SK-N-SH treated with all-trans-retinoic acid at 6 μM for 48 hours (cell line): Measurements from ENCODE around the gene CALML5.

Source experiments
- ATAC-seq: fragments of 200-7000 bp; cut with Tn5 transposase; 3 replicates; pipeline ENCODE4 v1.9.1; 2020; ENCODE audit warnings: mild to moderate bottlenecking, moderate library complexity
- ARNTL ChIP-seq: fragments of 450-650 bp; formaldehyde crosslinking; IDR thresholded peaks from 2 replicates; pipeline ENCODE4 v1.5.0; 2020; ENCODE audit warnings: low read depth, mild to moderate bottlenecking, moderate library complexity, borderline replicate concordance
- BACH2 ChIP-seq: fragments of 250-450 bp; sonication (Bioruptor Pico); IDR thresholded peaks from 2 replicates; pipeline ENCODE4 v1.9.0; 2021; ENCODE audit warnings: mild to moderate bottlenecking, borderline replicate concordance
- CSDC2 ChIP-seq: fragments of 250-450 bp; sonication (Bioruptor Pico); IDR thresholded peaks from 2 replicates; pipeline ENCODE4 v1.5.0; 2020; ENCODE audit warnings: mild to moderate bottlenecking, moderate library complexity
- CSRNP3 ChIP-seq: fragments of 250-450 bp; sonication (Bioruptor Pico); IDR thresholded peaks from 2 replicates; pipeline ENCODE4 v1.5.1; 2021; ENCODE audit warnings: mild to moderate bottlenecking, moderate library complexity
- ESRRG ChIP-seq: fragments of 250-450 bp; sonication (Bioruptor Pico); IDR thresholded peaks from 2 replicates; pipeline ENCODE4 v1.6.1; 2021; ENCODE audit warnings: mild to moderate bottlenecking
- GLIS3 ChIP-seq: fragments of 250-450 bp; sonication (Bioruptor Pico); IDR thresholded peaks from 2 replicates; pipeline ENCODE4 v1.5.0; 2020; ENCODE audit warnings: mild to moderate bottlenecking, moderate library complexity
- ISL1 ChIP-seq: fragments of 250-450 bp; sonication (Bioruptor Pico); IDR thresholded peaks from 2 replicates; pipeline ENCODE4 v2.1.2; 2022; ENCODE audit warnings: mild to moderate bottlenecking, moderate library complexity
- OSR1 ChIP-seq: fragments of 250-450 bp; sonication (Bioruptor Pico); IDR thresholded peaks from 2 replicates; pipeline ENCODE4 v1.8.0; 2022; ENCODE audit warnings: moderate library complexity, mild to moderate bottlenecking, inconsistent platforms
- PATZ1 ChIP-seq: fragments of 250-450 bp; sonication (Bioruptor Pico); IDR thresholded peaks from 2 replicates; pipeline ENCODE4 v1.8.0; 2020; ENCODE audit warnings: mild to moderate bottlenecking, moderate library complexity, borderline replicate concordance
- PPARA ChIP-seq: fragments of 250-450 bp; sonication (Bioruptor Pico); IDR thresholded peaks from 2 replicates; pipeline ENCODE4 v1.5.0; 2020; ENCODE audit warnings: mild to moderate bottlenecking, borderline replicate concordance
- RARB ChIP-seq: fragments of 250-450 bp; sonication (Bioruptor Pico); IDR thresholded peaks from 2 replicates; pipeline ENCODE4 v1.8.0; 2021; ENCODE audit warnings: mild to moderate bottlenecking, moderate library complexity
- SNAI2 ChIP-seq: fragments of 250-450 bp; sonication (Bioruptor Pico); IDR thresholded peaks from 2 replicates; pipeline ENCODE4 v1.5.0; 2020; ENCODE audit warnings: mild to moderate bottlenecking, moderate library complexity
- TOX ChIP-seq: fragments of 250-450 bp; sonication (Bioruptor Pico); IDR thresholded peaks from 2 replicates; pipeline ENCODE4 v1.8.0; 2021; ENCODE audit warnings: mild to moderate bottlenecking, moderate library complexity, borderline replicate concordance
- ZC3H10 ChIP-seq: fragments of 250-450 bp; sonication (Bioruptor Pico); IDR thresholded peaks from 2 replicates; pipeline ENCODE4 v1.5.1; 2021; ENCODE audit warnings: mild to moderate bottlenecking, moderate library complexity
- ZFP3 ChIP-seq: fragments of 250-450 bp; sonication (Bioruptor Pico); IDR thresholded peaks from 2 replicates; pipeline ENCODE4 v1.5.0; 2020; ENCODE audit warnings: mild to moderate bottlenecking, moderate library complexity
- ZFP30 ChIP-seq: fragments of 450-650 bp; formaldehyde crosslinking; IDR thresholded peaks from 2 replicates; pipeline ENCODE4 v1.5.0; 2022; ENCODE audit warnings: mild to moderate bottlenecking, moderate library complexity
- ZNF70 ChIP-seq: fragments of 450-650 bp; formaldehyde crosslinking; IDR thresholded peaks from 2 replicates; pipeline ENCODE4 v1.5.0; 2020; ENCODE audit warnings: mild to moderate bottlenecking, moderate library complexity
- ZNF8 ChIP-seq: fragments of 450-650 bp; formaldehyde crosslinking; IDR thresholded peaks from 2 replicates; pipeline ENCODE4 v1.5.0; 2020; ENCODE audit warnings: mild to moderate bottlenecking, moderate library complexity
- TF ChIP-seq, protein P1 (sequence below): fragments of 250-450 bp; sonication (Bioruptor Pico); IDR thresholded peaks from 2 replicates; pipeline ENCODE4 v1.5.0; 2020; ENCODE audit warnings: mild to moderate bottlenecking, moderate library complexity
- TF ChIP-seq, protein P2 (sequence below): fragments of 250-450 bp; sonication (Bioruptor Pico); IDR thresholded peaks from 2 replicates; pipeline ENCODE4 v1.5.1; 2020; ENCODE audit warnings: low read depth, mild to moderate bottlenecking, moderate library complexity

CALML5 gene

DNA sequence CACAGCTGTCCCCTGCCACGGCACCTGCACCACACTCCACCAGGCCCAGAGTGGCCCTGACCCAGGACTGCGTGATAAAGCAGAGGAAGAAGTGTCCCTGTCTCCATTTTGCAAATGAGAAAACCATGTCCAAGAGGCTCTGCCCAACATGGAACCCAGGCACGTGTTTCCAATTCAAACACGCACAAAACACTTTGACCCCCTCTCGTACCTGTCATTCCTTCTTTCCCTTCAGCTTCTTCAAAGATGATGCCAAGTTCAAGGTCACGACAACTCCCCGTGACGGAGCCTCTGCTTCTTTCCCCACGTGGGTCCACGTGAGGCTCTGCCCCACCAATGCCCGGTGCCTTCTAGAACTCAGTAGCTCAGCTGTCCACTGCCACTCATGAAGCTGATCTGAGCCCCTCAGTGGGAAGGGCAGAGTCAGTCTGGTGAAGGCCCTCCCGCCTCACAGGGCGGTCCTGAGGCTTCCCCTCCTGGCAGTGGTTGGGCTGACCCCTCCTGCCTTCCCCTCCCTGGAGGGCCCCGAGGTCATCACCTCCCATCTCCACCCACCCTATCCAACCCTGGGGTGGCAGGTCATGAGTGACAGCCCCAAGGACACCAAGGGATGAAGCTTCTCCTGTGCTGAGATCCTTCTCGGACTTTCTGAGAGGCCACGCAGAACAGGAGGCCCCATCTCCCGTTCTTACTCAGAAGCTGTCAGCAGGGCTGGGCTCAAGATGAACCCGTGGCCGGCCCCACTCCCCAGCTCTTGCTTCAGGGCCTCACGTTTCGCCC, 19.0 kb downstream of the CALML5 start:
- no peak for ATAC-seq
- no peak for TF ChIP-seq PPARA (CRISPR knock-in tag)
- TF ChIP-seq OSR1 (CRISPR knock-in tag) = no peak
- TF ChIP-seq SNAI2 = no peak
- TF ChIP-seq, protein P1, sequence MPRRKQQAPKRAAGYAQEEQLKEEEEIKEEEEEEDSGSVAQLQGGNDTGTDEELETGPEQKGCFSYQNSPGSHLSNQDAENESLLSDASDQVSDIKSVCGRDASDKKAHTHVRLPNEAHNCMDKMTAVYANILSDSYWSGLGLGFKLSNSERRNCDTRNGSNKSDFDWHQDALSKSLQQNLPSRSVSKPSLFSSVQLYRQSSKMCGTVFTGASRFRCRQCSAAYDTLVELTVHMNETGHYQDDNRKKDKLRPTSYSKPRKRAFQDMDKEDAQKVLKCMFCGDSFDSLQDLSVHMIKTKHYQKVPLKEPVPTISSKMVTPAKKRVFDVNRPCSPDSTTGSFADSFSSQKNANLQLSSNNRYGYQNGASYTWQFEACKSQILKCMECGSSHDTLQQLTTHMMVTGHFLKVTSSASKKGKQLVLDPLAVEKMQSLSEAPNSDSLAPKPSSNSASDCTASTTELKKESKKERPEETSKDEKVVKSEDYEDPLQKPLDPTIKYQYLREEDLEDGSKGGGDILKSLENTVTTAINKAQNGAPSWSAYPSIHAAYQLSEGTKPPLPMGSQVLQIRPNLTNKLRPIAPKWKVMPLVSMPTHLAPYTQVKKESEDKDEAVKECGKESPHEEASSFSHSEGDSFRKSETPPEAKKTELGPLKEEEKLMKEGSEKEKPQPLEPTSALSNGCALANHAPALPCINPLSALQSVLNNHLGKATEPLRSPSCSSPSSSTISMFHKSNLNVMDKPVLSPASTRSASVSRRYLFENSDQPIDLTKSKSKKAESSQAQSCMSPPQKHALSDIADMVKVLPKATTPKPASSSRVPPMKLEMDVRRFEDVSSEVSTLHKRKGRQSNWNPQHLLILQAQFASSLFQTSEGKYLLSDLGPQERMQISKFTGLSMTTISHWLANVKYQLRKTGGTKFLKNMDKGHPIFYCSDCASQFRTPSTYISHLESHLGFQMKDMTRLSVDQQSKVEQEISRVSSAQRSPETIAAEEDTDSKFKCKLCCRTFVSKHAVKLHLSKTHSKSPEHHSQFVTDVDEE (CRISPR knock-in tag) = no peak
- TF ChIP-seq ARNTL (CRISPR knock-in tag) = no peak
- TF ChIP-seq ISL1 = no peak
- TF ChIP-seq ZNF8 (CRISPR knock-in tag) = no peak
- no peak for TF ChIP-seq ESRRG (CRISPR knock-in tag)
- TF ChIP-seq TOX (CRISPR knock-in tag) = no peak
- no peak for TF ChIP-seq ZFP3
- TF ChIP-seq ZFP30 (CRISPR knock-in tag) = no peak
- no peak for TF ChIP-seq ZNF70 (CRISPR knock-in tag)
- TF ChIP-seq GLIS3 = no peak
- TF ChIP-seq, protein P2, sequence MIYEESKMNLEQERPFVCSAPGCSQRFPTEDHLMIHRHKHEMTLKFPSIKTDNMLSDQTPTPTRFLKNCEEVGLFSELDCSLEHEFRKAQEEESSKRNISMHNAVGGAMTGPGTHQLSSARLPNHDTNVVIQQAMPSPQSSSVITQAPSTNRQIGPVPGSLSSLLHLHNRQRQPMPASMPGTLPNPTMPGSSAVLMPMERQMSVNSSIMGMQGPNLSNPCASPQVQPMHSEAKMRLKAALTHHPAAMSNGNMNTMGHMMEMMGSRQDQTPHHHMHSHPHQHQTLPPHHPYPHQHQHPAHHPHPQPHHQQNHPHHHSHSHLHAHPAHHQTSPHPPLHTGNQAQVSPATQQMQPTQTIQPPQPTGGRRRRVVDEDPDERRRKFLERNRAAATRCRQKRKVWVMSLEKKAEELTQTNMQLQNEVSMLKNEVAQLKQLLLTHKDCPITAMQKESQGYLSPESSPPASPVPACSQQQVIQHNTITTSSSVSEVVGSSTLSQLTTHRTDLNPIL (CRISPR knock-in tag) = no peak
- TF ChIP-seq RARB (CRISPR knock-in tag) = no peak
- TF ChIP-seq CSDC2 (CRISPR knock-in tag) = no peak

GRCh38 chr10:5479481-5480161, 19.7 kb downstream of the CALML5 start:
- TF ChIP-seq BACH2 (CRISPR knock-in tag) (no peak), ARNTL (CRISPR knock-in tag) (no peak), ZNF8 (CRISPR knock-in tag) (no peak), RARB (CRISPR knock-in tag) (no peak), SNAI2 (no peak), OSR1 (CRISPR knock-in tag) (no peak), ZFP30 (CRISPR knock-in tag) (no peak), ISL1 (no peak), TOX (CRISPR knock-in tag) (no peak), ZC3H10 (CRISPR knock-in tag) (no peak), PATZ1 (CRISPR knock-in tag) (no peak), PPARA (CRISPR knock-in tag) (no peak), CSRNP3 (CRISPR knock-in tag) (no peak), ESRRG (CRISPR knock-in tag) (no peak)
- TF ChIP-seq, protein P2 (CRISPR knock-in tag) = no peak
- TF ChIP-seq, protein P1 (CRISPR knock-in tag) = no peak
- no peak for ATAC-seq
